AG04450 (cell line): ENCODE results near the gene ITGB5. TPM values are rescaled to one million over a fixed set of nuclear protein-coding genes. Genes with fewer than 3 reads are reported as not detected.

ENCODE experiments used
- CTCF ChIA-PET: fragments of 300-600, 350-600 bp; formaldehyde crosslinking; extraction: SDS; loops from one replicate; lab custom pipeline; 2022; ENCODE audit warnings: antibody characterized with exemption, inconsistent platforms; lab: Charles Lee
- POLR2A ChIA-PET: fragments of 350-600 bp; formaldehyde crosslinking; extraction: SDS; loops from one replicate; lab custom pipeline; 2021; ENCODE audit warnings: antibody characterized with exemption, inconsistent platforms; lab: Yijun Ruan, JAX
- DNase-seq: peaks from one replicate; pipeline ENCODE4 v3.0.0-alpha.2; 2011; ENCODE audit warnings: low read depth, low spot score
- H3K27ac ChIP-seq: one replicate; pipeline ENCODE4 v1.5.1; 2012; ENCODE audit warnings: low read depth, low read length, control low read depth
- H3K27me3 ChIP-seq: one replicate; pipeline ENCODE4 v1.6.0; 2012; ENCODE audit warnings: low read length; ENCODE audit not compliant: control insufficient read depth, insufficient read depth
- H3K4me3 ChIP-seq: 2 replicates; pipeline ENCODE4 v1.5.1; 2011; ENCODE audit warnings: mild to moderate bottlenecking, low read depth, low read length, control low read depth
- H3K9me3 ChIP-seq: 2 replicates; pipeline ENCODE4 v1.5.1; 2012; ENCODE audit warnings: low read length; ENCODE audit not compliant: control insufficient read depth, insufficient read depth
- polyA plus RNA-seq: library from polyadenylated mRNA; depleted of rRNA; stranded (reverse); fragments of >200 nt; gene quantifications from 2 replicates; pipeline ENCODE4 v1.2.3, GENCODE V29; 2011
- TF ChIP-seq, protein P1 (sequence below): IDR thresholded peaks from 2 replicates; pipeline ENCODE4 v1.5.1; 2011; ENCODE audit warnings: low read depth, low read length, control low read depth, inconsistent platforms

ITGB5 gene
- polyA plus RNA-seq, 1 experiment: 127 TPM

GRCh38 chr3:124802061-124802698 is 85.0 kb downstream of the ITGB5 start:
- CTCF ChIA-PET: no interaction called here
- no peaks in the 10 kb centered on the region for H3K27me3 ChIP-seq

GRCh38 chr3:124800511-124801258 is 86.5 kb downstream of the ITGB5 start:
- POLR2A ChIA-PET: no interaction called here
- H3K27ac ChIP-seq: no peak overlapping the region
- no peaks in the 10 kb centered on the region for H3K27me3 ChIP-seq
- no peaks in the 10 kb centered on the region; the same call in 1 of the 2 replicates for H3K9me3 ChIP-seq
- TF ChIP-seq, protein P1, sequence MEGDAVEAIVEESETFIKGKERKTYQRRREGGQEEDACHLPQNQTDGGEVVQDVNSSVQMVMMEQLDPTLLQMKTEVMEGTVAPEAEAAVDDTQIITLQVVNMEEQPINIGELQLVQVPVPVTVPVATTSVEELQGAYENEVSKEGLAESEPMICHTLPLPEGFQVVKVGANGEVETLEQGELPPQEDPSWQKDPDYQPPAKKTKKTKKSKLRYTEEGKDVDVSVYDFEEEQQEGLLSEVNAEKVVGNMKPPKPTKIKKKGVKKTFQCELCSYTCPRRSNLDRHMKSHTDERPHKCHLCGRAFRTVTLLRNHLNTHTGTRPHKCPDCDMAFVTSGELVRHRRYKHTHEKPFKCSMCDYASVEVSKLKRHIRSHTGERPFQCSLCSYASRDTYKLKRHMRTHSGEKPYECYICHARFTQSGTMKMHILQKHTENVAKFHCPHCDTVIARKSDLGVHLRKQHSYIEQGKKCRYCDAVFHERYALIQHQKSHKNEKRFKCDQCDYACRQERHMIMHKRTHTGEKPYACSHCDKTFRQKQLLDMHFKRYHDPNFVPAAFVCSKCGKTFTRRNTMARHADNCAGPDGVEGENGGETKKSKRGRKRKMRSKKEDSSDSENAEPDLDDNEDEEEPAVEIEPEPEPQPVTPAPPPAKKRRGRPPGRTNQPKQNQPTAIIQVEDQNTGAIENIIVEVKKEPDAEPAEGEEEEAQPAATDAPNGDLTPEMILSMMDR: no peak
- CTCF ChIA-PET: interaction anchor here (0.7 to 1.9 kb wide), 2 partner anchors 14 to 101 kb away, joined by 3 to 5 read pairs; no protein-coding TSS in a partner anchor
- no peak overlapping the region for H3K4me3 ChIP-seq
- no peak for DNase-seq

More at GRCh38 chr3:124802061-124802698, 85.0 kb downstream of the ITGB5 start:
- H3K4me3 ChIP-seq: no peak overlapping the region
- TF ChIP-seq, protein P1: no peak
- POLR2A ChIA-PET: no interaction called here
- no peak for DNase-seq
- no peak overlapping the region for H3K27ac ChIP-seq
- H3K9me3 ChIP-seq: no peaks in the 10 kb centered on the region

- POLR2A ChIA-PET: no interaction called here
- no peak overlapping the region for H3K27ac ChIP-seq
These were observed 87.1 kb downstream of the ITGB5 start for GRCh38 chr3:124800076-124800475.

DNA sequence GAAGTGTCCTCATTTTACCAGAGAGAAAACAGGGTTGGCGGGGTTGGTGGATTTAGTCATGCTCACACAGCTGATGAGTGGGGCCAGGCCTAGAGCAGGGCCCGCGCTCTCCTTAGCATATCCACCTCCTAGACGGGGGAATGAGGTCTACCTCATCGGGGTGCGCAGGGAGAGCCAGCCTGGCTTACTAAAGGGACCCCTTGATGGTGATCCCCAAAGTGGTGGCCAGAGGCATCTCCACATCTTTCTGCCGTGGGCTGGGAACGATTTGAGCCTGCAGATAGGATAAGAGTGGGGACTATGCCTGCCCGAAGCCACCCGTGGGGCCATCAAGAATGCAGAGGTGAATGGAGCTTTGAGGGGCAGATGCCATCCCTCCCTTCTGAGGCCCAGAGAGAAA is 87.5 kb downstream of the ITGB5 start:
- Histone ChIP-seq H3K4me3 (no peak overlapping the region), H3K27ac (no peak overlapping the region), H3K9me3 (no peaks in the 10 kb centered on the region; the same call in 1 of the 2 replicates), H3K27me3 (no peaks in the 10 kb centered on the region)
- ChIA-PET POLR2A (no interaction called here), CTCF (interaction anchor here (0.7 to 1.9 kb wide), 2 partner anchors 13 to 102 kb away, joined by 3 to 5 read pairs; no protein-coding TSS in a partner anchor)
- TF ChIP-seq, protein P1: no peak
- DNase-seq: no peak

More at GRCh38 chr3:124800076-124800475, 87.1 kb downstream of the ITGB5 start:
- no peaks in the 10 kb centered on the region for H3K27me3 ChIP-seq
- CTCF ChIA-PET: interaction anchor here (0.7 to 1.9 kb wide), 2 partner anchors 14 to 101 kb away, joined by 3 to 5 read pairs; no protein-coding TSS in a partner anchor
- no peaks in the 10 kb centered on the region; the same call in 1 of the 2 replicates for H3K9me3 ChIP-seq
- DNase-seq: no peak
- H3K4me3 ChIP-seq: no peak overlapping the region
- TF ChIP-seq, protein P1: no peak
